Measurements from ENCODE around the gene DGKI. TPM values are rescaled to one million over a fixed set of nuclear protein-coding genes. Genes with fewer than 3 reads are reported as not detected.

The DGKI gene
- total and polyA plus RNA-seq, 2 donors (not counting 1 experiment from before 2014, with no cell fraction given): 0.74 to 2.1 TPM

DNA sequence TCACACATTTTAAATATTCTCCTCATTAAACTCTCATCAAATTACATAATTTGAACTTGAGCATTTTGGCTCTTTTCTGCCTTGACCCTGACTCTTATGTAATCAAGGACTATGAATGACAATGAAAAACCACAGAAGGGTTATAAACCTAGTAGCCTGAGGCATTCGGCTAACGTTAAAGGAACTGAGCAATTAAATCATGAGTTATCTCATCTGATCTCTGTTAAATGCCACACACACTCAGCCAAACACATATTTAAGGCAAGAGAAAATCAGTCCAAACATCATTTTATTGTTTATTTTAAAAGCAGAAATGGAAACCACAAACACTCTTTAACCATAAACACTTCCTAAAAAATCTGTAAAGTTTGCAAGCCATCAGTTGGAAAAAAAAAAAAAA, 204.3 kb downstream of the DGKI start:
- TF ChIP-seq, protein P1, sequence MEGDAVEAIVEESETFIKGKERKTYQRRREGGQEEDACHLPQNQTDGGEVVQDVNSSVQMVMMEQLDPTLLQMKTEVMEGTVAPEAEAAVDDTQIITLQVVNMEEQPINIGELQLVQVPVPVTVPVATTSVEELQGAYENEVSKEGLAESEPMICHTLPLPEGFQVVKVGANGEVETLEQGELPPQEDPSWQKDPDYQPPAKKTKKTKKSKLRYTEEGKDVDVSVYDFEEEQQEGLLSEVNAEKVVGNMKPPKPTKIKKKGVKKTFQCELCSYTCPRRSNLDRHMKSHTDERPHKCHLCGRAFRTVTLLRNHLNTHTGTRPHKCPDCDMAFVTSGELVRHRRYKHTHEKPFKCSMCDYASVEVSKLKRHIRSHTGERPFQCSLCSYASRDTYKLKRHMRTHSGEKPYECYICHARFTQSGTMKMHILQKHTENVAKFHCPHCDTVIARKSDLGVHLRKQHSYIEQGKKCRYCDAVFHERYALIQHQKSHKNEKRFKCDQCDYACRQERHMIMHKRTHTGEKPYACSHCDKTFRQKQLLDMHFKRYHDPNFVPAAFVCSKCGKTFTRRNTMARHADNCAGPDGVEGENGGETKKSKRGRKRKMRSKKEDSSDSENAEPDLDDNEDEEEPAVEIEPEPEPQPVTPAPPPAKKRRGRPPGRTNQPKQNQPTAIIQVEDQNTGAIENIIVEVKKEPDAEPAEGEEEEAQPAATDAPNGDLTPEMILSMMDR (conservative IDR thresholded peaks at IDR 0.05 in 1 of 2, IDR thresholded peaks at IDR 0.05 in 1 of 2; ENCODE audit: low read depth in 1 of 2, low read length in 2 of 2): no peak
- no peak for TF ChIP-seq EZH2 (IDR thresholded peaks at IDR 0.05; ENCODE audit: low read length, missing control alignments)
- Histone ChIP-seq H3K27ac (ENCODE audit: insufficient read depth, low read length) (no peak overlapping the region), H3K79me2 (ENCODE audit: control insufficient read depth, insufficient read depth, low read length) (no peaks in the 10 kb centered on the region), H3K9me3 (ENCODE audit: control insufficient read depth, insufficient read depth, low read depth, low read length) (no peaks in the 10 kb centered on the region), H3K4me1 (ENCODE audit: control insufficient read depth, extremely low read depth, insufficient read depth, low read length) (no peaks in the 10 kb centered on the region), H2AFZ (ENCODE audit: low read length) (no peak overlapping the region), H3K27me3 (ENCODE audit: control insufficient read depth, insufficient read depth, low read length) (no peaks in the 10 kb centered on the region), H4K20me1 (ENCODE audit: control insufficient read depth, extremely low read depth, insufficient read depth, low read length) (no peaks in the 10 kb centered on the region), H3K4me3 (replicated peaks in 1 of 4; ENCODE audit: control extremely low read depth in 1 of 4, insufficient read depth in 1 of 4, low read depth in 3 of 4, low read length in 4 of 4) (no peak overlapping the region), H3K9ac (ENCODE audit: insufficient read depth, low read length) (no peak overlapping the region), H3K4me2 (ENCODE audit: extremely low read depth, insufficient read depth, low read length) (no peak overlapping the region), H3K36me3 (ENCODE audit: control insufficient read depth, insufficient read depth, low read length) (no peaks in the 10 kb centered on the region)
- peak; percentile 73 to 77 for DNase-seq (ENCODE audit: low read depth in 2 of 2)

DNA sequence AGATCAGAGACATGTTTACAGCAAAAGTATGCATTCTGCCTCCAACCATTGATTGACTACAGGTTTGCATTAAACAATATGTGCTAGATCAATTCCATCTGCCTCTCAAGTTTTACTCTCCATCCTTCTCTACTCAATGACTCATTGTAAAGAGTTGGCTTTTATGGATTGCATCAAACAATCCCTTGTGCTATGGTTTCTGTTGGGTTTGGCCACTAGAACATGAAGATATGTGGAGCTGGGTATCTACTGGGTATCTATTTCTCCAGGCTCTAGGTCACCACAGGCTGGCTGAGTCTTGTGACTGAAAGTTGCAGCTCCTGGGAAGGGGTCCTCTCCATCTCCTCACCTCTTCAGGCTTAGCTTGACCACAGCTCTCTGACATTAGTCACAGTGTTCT, 204.7 kb downstream of the DGKI start:
- H3K4me1 ChIP-seq (ENCODE audit: control insufficient read depth, extremely low read depth, insufficient read depth, low read length): no peaks in the 10 kb centered on the region
- H3K4me3 ChIP-seq (replicated peaks in 1 of 4; ENCODE audit: control extremely low read depth in 1 of 4, insufficient read depth in 1 of 4, low read depth in 3 of 4, low read length in 4 of 4): no peak overlapping the region
- no peak overlapping the region for H3K27ac ChIP-seq (ENCODE audit: insufficient read depth, low read length)
- H3K36me3 ChIP-seq (ENCODE audit: control insufficient read depth, insufficient read depth, low read length): no peaks in the 10 kb centered on the region
- no peaks in the 10 kb centered on the region for H4K20me1 ChIP-seq (ENCODE audit: control insufficient read depth, extremely low read depth, insufficient read depth, low read length)
- DNase-seq (ENCODE audit: low read depth in 2 of 2): peak in 1 of 2 donors; percentile 4
- no peak for TF ChIP-seq EZH2 (IDR thresholded peaks at IDR 0.05; ENCODE audit: low read length, missing control alignments)
- TF ChIP-seq, protein P1 (conservative IDR thresholded peaks at IDR 0.05 in 1 of 2, IDR thresholded peaks at IDR 0.05 in 1 of 2; ENCODE audit: low read depth in 1 of 2, low read length in 2 of 2): no peak
- H2AFZ ChIP-seq (ENCODE audit: low read length): no peak overlapping the region
- no peaks in the 10 kb centered on the region for H3K79me2 ChIP-seq (ENCODE audit: control insufficient read depth, insufficient read depth, low read length)
- no peaks in the 10 kb centered on the region for H3K9me3 ChIP-seq (ENCODE audit: control insufficient read depth, insufficient read depth, low read depth, low read length)
- H3K9ac ChIP-seq (ENCODE audit: insufficient read depth, low read length): no peak overlapping the region
- no peak overlapping the region for H3K4me2 ChIP-seq (ENCODE audit: extremely low read depth, insufficient read depth, low read length)
- no peaks in the 10 kb centered on the region for H3K27me3 ChIP-seq (ENCODE audit: control insufficient read depth, insufficient read depth, low read length)

- no peak overlapping the region for H3K9ac ChIP-seq (ENCODE audit: insufficient read depth, low read length)
- no peaks in the 10 kb centered on the region for H3K27me3 ChIP-seq (ENCODE audit: control insufficient read depth, insufficient read depth, low read length)
- H2AFZ ChIP-seq (ENCODE audit: low read length): no peak overlapping the region
- TF ChIP-seq EZH2 (IDR thresholded peaks at IDR 0.05; ENCODE audit: low read length, missing control alignments): no peak
- TF ChIP-seq, protein P1 (conservative IDR thresholded peaks at IDR 0.05 in 1 of 2, IDR thresholded peaks at IDR 0.05 in 1 of 2; ENCODE audit: low read depth in 1 of 2, low read length in 2 of 2): no peak
- DNase-seq (ENCODE audit: low read depth in 2 of 2): no peak
- no peaks in the 10 kb centered on the region for H3K36me3 ChIP-seq (ENCODE audit: control insufficient read depth, insufficient read depth, low read length)
- no peak overlapping the region for H3K4me2 ChIP-seq (ENCODE audit: extremely low read depth, insufficient read depth, low read length)
- no peaks in the 10 kb centered on the region for H3K79me2 ChIP-seq (ENCODE audit: control insufficient read depth, insufficient read depth, low read length)
- H4K20me1 ChIP-seq (ENCODE audit: control insufficient read depth, extremely low read depth, insufficient read depth, low read length): no peaks in the 10 kb centered on the region
- H3K27ac ChIP-seq (ENCODE audit: insufficient read depth, low read length): no peak overlapping the region
- no peak overlapping the region for H3K4me3 ChIP-seq (replicated peaks in 1 of 4; ENCODE audit: control extremely low read depth in 1 of 4, insufficient read depth in 1 of 4, low read depth in 3 of 4, low read length in 4 of 4)
- H3K9me3 ChIP-seq (ENCODE audit: control insufficient read depth, insufficient read depth, low read depth, low read length): no peaks in the 10 kb centered on the region
- no peaks in the 10 kb centered on the region for H3K4me1 ChIP-seq (ENCODE audit: control insufficient read depth, extremely low read depth, insufficient read depth, low read length)
Measured at GRCh38 chr7:137636376-137636775, 210.4 kb downstream of the DGKI start.
